GM18520 (cell line): ENCODE results near the gene OR10V1.

Source experiments
- ATAC-seq: cut with Tn5 transposase; IDR thresholded peaks from one replicate; pipeline ENCODE4 v1.9.1; 2021; ENCODE audit not compliant: unreplicated experiment

Gene OR10V1, protein sequence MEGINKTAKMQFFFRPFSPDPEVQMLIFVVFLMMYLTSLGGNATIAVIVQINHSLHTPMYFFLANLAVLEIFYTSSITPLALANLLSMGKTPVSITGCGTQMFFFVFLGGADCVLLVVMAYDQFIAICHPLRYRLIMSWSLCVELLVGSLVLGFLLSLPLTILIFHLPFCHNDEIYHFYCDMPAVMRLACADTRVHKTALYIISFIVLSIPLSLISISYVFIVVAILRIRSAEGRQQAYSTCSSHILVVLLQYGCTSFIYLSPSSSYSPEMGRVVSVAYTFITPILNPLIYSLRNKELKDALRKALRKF

DNA sequence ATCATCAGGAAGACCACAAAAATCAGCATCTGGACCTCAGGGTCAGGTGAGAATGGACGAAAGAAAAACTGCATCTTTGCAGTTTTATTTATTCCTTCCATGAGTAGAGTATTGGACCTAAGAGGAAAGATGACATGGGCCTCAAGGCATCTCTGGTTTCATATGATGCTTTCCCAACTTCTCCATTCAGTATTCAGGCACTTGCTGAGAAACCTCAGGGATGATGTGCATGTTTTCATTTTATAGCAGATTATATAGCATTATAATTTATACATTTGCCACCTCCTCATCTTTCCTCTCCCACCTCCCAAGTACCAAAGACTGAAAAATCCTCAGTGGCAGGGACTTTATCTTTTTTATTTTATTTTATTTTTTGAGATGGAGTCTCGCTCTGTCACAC lies at the start of gene OR10V1:
OR10V1 (minus strand) TSS at position 101 of the 400 bp plus-strand sequence; CDS start at position 101, 0 bp downstream.
- ATAC-seq = no peak

DNA sequence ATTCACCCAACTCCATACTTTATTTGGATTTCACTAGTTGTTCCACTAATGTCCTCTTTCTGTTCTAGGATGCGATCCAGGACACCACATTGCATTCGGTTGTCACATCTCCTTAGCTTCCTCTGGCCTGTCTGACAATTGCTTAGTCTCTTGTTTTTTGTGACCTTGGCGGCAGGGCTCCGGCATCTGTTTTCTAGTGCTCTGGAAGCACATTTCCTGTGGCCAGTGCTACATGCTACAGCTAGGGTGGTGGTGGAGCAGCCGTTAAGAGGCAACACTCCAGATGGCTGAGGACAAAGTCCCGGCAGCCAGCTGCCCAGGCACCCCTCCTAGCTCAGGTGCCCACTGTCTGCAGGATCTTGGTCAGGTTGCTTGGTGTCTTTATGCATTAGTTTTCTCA lies 48.3 kb upstream of the OR10V1 start:
- no peak for ATAC-seq

DNA sequence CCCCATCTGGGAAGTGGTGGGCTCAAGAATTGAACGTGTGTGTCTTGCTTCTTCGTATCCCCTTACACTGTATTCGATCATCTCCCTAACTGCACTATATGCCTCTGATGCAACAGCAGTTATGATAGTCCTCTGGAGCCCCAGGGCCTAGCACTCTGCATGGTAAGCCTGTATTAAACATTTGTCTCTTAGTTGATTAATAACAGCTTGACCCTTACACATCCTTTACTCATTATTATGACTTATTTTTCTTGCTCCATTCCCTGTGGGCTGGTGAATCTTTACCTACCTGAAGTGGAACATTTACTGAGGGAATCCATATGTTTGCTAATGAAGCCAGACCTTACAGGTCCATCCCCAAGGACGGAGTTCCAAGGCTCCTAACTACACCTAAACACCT lies 47.1 kb upstream of the OR10V1 start:
- ATAC-seq = no peak

DNA sequence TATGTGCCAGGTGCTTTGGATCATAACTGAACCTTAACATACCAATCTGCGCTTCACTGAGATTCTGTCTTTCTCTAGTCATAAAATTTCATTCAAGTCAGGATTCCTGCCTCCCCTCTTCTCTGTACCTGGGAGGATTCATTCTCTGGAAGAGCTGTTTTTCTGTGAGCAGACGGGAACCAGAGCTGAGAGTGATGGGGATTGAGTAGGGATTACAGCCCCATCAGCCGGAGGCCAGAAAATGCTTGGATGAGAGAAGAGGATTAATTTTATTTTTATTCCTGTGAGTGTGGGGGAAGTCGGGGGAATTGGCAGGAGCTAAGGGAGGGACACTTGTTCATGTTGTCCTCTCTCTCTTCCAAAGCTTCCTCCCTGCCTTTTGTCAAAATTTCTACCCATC lies 46.3 kb upstream of the OR10V1 start:
- no peak for ATAC-seq

DNA sequence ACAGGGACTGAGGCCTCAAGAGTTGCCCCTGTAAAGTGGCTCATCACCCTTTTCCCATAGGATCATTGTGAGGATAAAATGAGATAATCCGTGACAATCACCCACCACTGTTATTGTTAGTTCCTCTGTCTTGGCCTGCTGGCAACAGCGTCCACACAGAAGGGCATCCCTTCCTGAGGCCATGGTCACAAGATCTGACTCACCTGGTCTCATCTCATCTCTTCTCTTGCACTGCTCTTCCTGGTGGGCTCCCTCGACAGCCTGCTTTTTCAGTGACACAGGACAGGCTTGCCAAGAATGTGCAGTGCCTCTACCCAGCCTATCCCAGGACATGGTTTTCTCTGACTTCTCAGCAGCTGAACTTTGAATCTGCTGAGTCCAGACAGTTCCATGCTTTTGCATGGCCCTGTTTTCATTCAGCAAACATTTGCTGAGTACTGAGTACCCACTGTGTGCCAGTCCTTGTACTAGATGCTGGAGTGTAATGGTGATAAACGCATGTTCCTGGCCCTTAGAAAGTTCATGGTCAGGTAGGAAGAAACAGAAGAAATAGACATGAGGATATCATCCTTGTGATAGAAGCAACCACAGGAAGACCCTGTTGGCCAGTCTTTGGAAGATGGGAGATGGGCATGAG lies 44.9 kb upstream of the OR10V1 start:
- no peak for ATAC-seq

DNA sequence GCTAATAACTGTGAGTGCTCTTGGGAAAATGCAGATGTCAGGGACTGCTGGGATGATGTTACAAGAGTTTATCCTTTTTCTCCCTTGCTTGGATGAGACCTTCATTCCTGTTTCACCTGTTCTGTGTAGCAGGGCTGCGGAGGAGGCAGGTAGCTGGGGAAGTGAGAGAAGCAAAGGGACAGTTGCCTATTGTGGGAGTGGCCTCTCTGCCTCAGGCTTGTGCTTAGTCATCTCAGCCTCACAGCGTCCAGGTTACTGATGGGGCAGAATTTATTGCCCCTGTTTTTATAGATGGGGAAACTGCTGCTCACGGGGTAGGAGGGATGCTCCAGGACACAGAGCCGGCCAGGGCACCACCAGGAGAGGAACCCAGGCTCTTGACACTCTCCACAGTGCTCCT lies 43.2 kb upstream of the OR10V1 start:
- ATAC-seq = no peak

DNA sequence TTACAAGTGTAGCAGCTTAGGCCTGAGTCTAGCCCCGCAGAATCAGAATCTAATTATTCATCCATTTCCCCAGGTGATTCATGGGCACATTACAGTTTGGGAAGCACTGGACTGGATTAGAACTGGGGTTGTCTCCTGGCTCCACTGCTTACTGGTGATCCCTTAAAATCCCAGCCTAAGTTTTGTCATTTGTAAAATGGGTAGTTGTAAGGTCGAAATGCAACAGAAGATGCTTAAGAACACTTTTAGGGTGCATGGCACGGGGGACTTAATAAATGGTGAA lies 42.9 kb upstream of the OR10V1 start:
- ATAC-seq = no peak

DNA sequence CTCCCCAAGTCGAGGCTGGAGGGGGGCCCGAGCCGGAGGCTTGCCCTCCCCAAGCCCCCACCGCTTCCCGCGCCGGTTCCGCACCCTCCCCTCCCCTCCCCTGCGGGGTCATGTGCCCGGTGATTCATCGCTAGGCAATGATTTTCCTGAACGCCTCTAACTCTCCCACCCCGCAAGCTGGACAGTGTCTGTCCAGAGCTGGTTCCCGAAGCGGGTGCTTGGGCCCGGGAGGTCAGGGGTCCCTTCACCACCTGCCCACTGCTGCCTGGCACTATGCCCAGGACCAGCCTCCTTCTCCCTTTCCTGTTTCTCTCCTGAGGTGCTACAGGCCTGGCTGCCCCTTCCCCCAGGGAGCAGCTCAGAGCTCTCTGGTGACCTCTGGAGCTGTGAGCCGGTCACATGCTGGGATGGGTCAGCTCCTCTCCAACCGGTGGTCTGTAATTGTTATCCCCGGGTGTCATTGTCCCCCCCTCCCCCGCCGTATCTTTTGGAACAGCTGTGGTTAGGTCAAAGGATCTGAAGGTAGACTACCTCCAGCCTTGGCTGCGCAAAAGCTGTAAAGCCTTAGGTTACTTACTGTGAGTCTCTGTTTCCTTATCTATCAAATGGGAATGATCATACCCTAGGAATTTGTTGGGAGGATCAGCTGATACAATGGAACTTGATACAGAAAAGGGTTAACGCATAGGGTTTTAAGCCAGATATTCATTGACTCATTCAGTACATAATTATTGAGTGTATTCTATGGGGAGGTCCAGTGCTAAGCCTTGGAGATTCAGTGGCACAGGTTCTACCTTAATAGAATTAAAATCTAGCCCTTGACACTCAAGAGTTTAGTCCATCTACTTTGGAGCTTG lies 42.3 kb upstream of the OR10V1 start:
- no peak for ATAC-seq

DNA sequence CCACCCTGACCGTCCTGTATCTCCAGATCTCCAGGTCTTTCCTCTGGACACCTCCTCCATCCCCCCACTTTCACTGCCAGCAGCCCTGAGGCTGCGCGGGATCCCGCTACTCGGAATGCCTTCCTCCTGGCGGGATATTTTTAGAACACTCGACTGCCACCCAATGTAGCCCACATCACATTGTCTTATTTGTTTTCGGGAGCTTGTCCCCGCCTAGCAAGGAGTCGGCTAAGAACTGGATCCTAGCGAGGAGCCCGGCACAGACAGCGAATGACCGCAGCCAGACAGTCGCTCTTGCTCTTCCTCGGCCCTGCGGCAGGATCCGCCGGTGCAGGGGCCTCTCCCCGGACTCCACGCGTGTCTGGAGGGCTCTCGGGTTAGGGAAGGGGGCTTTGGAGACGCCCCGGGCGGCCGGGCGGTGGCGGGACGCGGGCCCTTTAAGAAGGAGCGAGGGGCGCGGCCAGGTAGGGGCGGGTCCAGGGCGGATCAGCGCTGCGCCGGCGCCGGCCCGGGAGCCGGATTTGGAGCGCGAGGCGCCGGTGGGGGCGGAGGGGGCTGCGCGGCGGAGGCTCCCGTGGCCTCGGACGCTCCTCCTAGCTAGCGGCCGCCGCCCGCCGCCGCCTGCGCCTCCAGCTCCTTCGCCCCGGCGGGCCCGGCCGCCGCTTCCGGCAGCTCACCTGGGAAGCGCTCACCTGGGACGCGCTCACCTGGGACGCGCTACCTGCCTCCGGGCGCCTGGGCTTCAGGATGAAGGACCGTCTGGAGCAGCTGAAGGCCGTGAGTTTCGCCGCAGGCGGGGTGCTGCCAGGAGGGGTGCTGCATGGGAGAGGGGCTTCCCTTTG lies 41.4 kb upstream of the OR10V1 start, which contains the start of gene STX3:
STX3 (plus strand) TSS at position 518 of the 842 bp plus-strand sequence; CDS start at position 748, 230 bp downstream.
- peak; percentile 53 for ATAC-seq

DNA sequence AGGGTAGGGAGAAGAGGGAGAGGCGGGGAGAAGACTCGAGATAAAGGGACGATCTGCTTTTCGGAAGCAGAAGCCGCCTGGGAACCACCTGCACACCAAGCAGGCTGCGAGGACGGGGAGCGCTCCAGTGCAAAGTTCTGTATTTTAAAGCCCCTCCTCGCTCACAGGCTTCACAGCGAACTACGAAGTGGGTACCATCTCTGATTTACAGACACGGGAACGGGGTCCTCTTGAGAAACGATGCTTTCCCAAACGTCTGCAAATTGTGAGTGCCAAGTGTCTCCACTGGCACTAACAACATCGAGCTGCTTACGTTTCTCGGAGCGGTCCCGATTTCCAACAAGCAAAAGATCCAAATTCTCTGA lies 40.8 kb upstream of the OR10V1 start:
- no peak for ATAC-seq

DNA sequence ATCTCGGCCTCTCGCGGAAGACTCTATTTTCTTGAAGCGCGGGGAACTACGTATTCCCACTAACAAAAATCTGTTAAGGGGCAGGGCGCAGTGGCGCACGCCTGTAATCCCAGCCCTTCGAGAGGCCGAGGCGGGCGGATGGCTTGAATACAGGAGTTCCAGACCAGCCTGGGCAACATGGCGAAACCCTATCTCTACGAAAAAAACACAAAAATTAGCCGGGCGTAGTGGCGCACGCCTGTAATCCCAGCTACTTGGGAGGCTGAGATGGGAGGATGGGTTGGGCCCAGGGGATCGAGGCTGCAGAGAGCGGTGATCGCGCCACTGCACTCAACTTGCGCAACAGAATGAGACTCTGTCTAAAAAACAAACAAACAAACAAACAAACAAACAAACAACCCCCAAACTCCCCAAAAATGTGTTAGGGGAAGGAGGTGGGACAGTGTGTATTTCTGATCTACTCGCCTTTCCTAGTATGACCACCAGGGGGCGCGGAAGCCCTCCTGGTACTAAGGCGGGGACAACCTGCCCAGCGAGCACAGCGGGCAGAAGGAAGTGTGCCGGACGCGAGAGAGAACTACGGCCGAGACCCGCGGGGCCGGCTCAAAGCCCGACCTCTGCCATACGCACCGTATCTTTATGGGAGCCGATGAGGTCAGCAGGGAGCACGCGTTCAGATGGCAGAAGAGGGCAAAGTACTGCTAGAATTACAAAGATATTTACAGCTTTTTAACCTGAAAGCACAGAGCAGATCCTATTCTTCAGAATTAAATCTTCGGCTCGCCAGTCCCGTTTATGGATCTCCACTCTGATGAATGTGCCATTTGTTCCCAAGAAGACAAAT lies 40.2 kb upstream of the OR10V1 start:
- peak; percentile 70 for ATAC-seq

DNA sequence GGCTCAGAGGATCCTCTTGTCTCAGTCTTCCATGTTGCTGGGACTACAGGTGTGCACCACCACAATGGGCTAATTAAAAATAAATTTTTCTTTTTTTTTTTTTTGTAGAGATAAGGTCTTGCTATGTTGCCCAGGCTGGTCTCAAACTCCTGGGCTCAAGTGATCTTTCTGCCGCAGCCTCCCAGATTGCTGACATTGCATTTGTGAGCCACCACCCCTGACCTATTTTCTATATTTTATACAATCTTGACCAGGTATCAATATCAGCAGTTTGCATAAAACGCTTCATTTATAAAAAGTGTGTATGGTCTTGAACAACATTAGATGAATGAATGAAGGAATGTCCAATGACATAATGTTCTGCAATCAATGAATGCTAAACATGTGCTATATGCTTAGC lies 32.5 kb upstream of the OR10V1 start:
- ATAC-seq = no peak

DNA sequence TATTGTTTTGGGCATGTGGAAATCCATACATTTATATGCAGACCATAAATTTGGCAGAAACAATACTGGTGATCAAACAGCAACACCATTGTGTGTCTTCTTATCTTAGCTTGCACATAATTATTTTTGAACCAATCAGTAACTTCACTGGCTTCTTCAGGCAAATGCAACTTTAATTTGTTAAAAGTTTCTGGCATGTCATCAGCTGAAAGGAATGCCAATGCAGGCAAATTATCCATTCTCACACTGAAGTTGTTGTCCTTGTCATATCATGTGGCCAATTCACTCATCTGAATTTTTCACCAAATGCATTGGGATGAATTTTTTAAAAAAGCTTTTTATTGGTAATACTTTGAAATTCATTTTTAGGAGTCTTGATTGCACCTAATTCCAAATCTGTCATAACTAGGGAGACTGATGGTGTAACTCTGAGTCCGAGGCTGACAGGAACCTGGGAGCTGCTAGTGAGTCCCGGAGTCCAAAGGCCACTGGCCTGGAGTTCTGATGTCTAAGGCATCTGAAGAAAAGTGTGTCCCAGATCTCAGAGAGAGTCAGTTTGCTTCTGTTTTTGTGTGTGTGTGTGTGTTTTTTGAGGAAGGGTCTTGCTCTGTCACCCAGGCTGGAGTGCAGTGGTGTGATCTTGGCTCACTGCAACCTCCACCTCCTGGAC lies 17.4 kb upstream of the OR10V1 start:
- no peak for ATAC-seq

DNA sequence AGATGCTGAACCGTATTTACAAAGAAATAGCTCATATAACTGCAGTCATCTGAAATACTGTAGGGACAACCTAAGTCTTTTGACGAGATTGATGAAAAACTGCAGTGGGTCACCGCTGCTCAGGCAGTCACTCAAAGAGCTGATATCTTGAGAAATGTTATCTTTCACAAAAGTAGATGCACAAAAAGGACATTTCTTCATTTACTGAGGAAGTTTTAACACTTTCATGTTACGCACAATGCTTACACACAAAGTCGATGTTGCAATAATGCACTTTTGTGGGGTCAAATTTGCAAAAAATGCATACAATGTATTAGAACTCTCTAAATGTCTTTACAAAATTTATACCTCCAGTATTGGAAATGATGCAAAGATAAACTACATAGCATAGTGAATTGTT lies 16.2 kb upstream of the OR10V1 start:
- ATAC-seq = no peak

DNA sequence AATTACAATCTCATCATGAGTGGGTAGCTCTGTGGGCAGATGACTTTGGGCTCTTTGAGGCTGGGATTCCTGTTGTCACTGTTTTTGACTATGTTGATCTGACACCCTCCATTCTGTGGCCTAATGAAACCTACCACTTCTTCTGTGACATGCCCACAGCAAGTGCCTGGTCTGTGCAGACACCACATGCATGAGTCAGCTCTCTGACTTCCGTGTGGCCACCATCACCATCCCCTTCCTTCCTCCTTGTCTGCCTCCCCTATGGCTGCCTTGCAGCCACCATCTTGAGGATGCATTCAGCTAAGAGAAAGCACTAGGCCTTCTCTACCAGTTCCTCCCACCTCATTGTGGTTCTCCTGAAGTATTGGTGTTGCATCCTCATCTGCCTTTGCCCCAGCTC lies 15.3 kb upstream of the OR10V1 start:
- ATAC-seq = no peak

DNA sequence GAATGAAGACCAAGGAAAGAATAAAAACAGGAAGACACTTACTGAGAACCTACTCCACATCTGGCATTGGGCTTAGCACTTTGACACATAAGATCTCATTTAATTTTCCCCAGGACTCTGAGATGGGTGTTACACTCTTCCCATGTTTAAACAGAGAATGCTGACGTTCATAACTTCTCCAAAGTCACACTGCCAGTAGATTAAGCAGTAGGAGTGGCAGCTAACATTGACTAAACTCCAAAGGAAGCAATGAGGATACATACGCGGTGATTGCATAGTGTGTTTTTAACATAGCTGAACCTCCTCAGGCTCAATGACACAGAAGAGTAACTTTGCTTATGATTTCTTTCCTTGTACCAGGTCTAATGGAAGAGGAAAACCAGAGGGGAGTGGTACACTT lies 14.5 kb upstream of the OR10V1 start:
- no peak for ATAC-seq

DNA sequence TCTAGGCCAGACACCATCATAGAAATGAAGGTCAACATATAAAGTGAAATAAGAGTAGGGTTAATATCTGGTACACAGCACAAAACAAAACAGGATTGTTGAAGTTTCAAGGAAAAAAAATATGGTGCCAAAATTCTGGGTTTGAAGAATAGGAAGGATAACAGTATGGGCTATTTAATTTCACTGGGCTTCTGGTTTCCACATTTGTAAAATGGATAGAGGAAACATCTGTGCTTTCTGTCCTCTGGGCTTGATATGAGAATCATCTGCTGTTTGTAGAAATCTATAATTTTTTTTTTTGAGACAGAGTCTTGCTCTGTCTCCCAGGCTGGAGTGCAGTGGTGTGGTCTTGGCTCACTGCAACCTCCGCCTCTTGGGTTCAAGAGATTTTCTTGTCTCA lies 13.8 kb upstream of the OR10V1 start:
- ATAC-seq = no peak

DNA sequence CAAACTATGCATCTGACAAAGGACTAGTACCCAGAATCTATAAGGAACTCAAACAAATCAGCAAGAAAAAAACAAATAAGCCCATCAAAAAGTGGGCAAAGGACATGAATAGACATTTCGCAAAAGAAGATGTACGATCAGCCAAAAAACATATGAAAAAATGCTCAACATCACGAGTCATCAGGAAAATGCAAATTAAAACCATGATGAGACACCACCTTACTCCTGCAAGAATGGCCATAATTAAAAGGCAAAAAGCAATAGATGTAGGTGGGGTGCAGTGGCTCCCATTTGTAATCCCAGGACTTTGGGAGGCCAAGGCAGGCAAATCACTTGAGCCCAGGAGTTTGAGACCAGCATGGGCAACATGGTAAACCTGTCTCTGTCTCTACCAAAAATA lies 10.4 kb upstream of the OR10V1 start:
- ATAC-seq = no peak

DNA sequence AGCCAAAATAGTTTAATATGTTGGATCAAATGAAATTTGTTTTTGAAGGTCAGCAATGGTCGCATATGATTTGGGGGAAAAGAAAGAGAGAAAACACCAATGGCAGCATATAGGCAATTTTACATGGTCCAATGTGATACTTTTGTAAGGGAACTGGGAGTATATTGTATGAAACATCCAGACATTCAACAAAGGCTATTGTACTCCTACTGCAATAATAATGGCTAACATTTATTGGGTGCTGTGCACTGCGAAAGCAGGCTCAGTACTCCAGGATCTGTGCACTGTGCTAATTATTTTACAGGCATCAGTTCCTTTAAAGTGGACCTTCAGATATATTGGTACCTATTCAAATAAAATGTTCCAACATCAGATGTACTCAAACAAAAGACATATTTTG lies 5.9 kb upstream of the OR10V1 start:
- ATAC-seq = no peak

DNA sequence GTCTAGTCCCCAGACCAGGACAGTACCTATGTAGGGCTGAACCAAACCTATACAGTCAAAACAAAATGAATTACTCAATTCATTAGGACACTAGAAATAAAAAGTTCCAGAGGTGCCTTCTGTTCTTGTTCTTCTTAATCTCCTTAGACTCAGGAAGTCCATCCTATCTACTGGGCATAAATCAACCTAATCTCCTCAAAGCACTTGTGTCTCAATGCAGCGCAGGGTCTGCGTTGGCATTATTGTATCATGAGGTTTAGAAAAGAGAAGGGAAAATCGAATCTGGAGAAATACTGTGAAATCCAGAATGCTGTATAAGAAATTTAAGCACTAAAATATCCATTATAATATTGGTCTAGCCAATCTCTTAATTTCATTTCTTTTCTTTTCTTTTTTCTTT lies 2.4 kb upstream of the OR10V1 start:
- ATAC-seq = no peak
